Measurements from ENCODE around the gene TAF11.

- TF ChIP-seq POLR2A (IDR thresholded peaks at IDR 0.05) (no peak), CTCF (IDR thresholded peaks at IDR 0.05) (no peak)
Measured at GRCh38 chr6:34920097-34920496, 32.3 kb upstream of the TAF11 start.

Measured in heart left ventricle (tissue), 13 donors.